Activated B cell treated with CpG ODN at 0.5 μM for 24 hours (primary cell): ENCODE measurements around the gene PTPRD. TPM values are rescaled to one million over a fixed set of nuclear protein-coding genes. Genes with fewer than 3 reads are reported as not detected.

ENCODE experiments used
- ATAC-seq: fragments of 200-7000 bp; cut with Tn5 transposase; one replicate; pipeline ENCODE4 v1.10.0; 2021; ENCODE audit warnings: low read depth, mild to moderate bottlenecking, moderate library complexity
- CTCF ChIA-PET: fragments of 350-600 bp; sonication (Branson Sonifier 250); formaldehyde crosslinking; loops from one replicate; lab custom pipeline; 2021; ENCODE audit warnings: antibody characterized with exemption; lab: Charles Lee
- POLR2A ChIA-PET: fragments of 350-600 bp; sonication (Branson Sonifier 250); formaldehyde crosslinking; loops from one replicate; lab custom pipeline; 2021; ENCODE audit warnings: antibody characterized with exemption; lab: Charles Lee
- DNase-seq: peaks from one replicate; pipeline ENCODE4 v3.0.0; 2022
- H3K27ac Mint-ChIP-seq: one replicate; pipeline ENCODE4 v1.8.0; 2020; ENCODE audit warnings: mixed read lengths
- H3K27me3 Mint-ChIP-seq: one replicate; pipeline ENCODE4 v1.8.0; 2021; ENCODE audit warnings: mixed read lengths
- H3K36me3 Mint-ChIP-seq: one replicate; pipeline ENCODE4 v1.8.0; 2021; ENCODE audit warnings: low read depth, mixed read lengths
- H3K4me1 Mint-ChIP-seq: one replicate; pipeline ENCODE4 v1.8.0; 2021; ENCODE audit warnings: mixed read lengths
- H3K4me3 Mint-ChIP-seq: one replicate; pipeline ENCODE4 v1.8.0; 2020; ENCODE audit warnings: mild to moderate bottlenecking, mixed read lengths
- H3K9me3 Mint-ChIP-seq: one replicate; pipeline ENCODE4 v1.8.0; 2020; ENCODE audit warnings: mixed read lengths
- intact Hi-C: fragments of 100-400 bp; cut with micrococcal nuclease; formaldehyde crosslinking; loops from one replicate; pipeline ENCODE4 v1.15.1; 2024
- total RNA-seq: library from RNA; stranded (reverse); gene quantifications from 2 replicates; pipeline ENCODE4 v1.2.3, GENCODE V29; 2022
- TF ChIP-seq, protein P1 (sequence below): fragments of 200-600 bp; IDR thresholded peaks from one replicate; pipeline ENCODE4 v1.8.0; 2022; ENCODE audit warnings: antibody characterized with exemption, mild to moderate bottlenecking

Gene PTPRD
- total RNA-seq, 1 donor from 2014 or later = 0.04 TPM

DNA sequence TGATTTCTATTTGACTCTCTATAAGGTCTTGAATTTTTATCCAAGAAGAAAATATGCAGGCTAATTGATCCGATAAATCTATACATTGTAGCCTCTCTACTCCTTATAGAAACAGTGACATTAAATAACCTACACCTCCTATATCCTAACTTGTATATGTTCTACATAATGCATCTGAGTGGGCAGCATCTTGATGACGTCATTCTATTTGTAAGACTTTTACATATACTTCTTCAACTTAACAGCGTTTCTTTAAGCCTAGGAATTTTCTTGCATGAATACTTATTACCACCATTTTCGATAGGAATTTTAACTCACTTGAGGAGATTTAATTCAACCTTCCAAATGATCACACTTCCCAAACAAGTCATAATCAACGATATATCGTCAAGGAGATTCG, 869.0 kb downstream of the PTPRD start:
- Mint-ChIP-seq H3K27ac (no peak overlapping the region), H3K4me3 (no peak overlapping the region), H3K9me3 (peaks cover 5% of the 10 kb centered on the region), H3K27me3 (peaks cover 3% of the 10 kb centered on the region), H3K4me1 (peaks cover 15% of the 10 kb centered on the region), H3K36me3 (no peaks in the 10 kb centered on the region)
- POLR2A ChIA-PET = no interaction called here
- DNase-seq = no peak
- TF ChIP-seq, protein P1, sequence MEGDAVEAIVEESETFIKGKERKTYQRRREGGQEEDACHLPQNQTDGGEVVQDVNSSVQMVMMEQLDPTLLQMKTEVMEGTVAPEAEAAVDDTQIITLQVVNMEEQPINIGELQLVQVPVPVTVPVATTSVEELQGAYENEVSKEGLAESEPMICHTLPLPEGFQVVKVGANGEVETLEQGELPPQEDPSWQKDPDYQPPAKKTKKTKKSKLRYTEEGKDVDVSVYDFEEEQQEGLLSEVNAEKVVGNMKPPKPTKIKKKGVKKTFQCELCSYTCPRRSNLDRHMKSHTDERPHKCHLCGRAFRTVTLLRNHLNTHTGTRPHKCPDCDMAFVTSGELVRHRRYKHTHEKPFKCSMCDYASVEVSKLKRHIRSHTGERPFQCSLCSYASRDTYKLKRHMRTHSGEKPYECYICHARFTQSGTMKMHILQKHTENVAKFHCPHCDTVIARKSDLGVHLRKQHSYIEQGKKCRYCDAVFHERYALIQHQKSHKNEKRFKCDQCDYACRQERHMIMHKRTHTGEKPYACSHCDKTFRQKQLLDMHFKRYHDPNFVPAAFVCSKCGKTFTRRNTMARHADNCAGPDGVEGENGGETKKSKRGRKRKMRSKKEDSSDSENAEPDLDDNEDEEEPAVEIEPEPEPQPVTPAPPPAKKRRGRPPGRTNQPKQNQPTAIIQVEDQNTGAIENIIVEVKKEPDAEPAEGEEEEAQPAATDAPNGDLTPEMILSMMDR = no peak
- CTCF ChIA-PET = no interaction called here
- intact Hi-C loops = no loop called here
- no peak for ATAC-seq

DNA sequence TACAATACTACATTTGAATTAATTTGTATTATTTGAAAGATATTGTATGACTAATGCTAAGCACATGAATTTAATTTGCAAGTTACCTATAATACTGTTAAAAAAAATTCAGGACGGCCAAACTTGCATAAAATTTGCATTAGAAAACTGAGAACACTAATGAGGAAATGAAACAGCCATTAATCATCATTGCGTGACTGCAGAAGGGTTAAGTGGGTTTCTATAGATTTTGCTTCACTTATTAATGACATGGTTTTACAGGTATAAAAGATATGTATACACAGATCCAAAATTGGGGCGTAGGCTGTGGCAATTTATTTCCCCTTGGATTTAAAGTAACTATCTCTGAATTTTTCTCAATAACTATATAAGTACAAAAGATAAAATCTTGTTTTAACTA, 882.6 kb downstream of the PTPRD start:
- DNase-seq (no peak), ATAC-seq (peak; percentile 40)
- H3K27me3 Mint-ChIP-seq = peaks cover 19% of the 10 kb centered on the region
- H3K27ac Mint-ChIP-seq = no peak overlapping the region
- H3K4me1 Mint-ChIP-seq = peaks cover 15% of the 10 kb centered on the region
- no peak overlapping the region for H3K4me3 Mint-ChIP-seq
- POLR2A ChIA-PET = no interaction called here
- CTCF ChIA-PET = no interaction called here
- intact Hi-C loops = loop anchor here (5.0 kb wide), 1 partner anchor 118 kb away; no protein-coding TSS in a partner anchor
- TF ChIP-seq, protein P1 = no peak
- H3K36me3 Mint-ChIP-seq = no peaks in the 10 kb centered on the region
- peaks cover 5% of the 10 kb centered on the region for H3K9me3 Mint-ChIP-seq

DNA sequence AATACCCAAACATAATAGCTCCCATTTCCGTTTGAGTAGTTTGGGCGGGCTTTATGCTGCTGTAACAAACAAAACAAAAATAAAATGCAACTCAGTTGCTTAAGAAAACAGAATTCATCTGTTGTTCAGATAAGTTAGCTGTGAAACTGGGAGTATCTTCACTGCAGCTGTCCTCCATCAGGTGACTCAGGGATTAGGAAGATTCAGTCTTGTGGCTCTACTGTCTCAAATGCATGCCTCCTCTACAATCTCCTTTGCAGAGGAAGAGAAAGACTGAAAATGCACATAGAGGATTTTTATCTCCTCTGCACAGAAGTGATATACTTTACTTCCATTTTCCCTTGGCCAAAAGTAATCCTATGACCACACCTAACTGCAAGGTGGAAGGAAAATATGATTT, 883.7 kb downstream of the PTPRD start:
- Mint-ChIP-seq H3K27ac (no peak overlapping the region), H3K4me1 (peaks cover 15% of the 10 kb centered on the region), H3K27me3 (peaks cover 19% of the 10 kb centered on the region), H3K36me3 (no peaks in the 10 kb centered on the region), H3K4me3 (no peak overlapping the region), H3K9me3 (peaks cover 5% of the 10 kb centered on the region)
- ChIA-PET POLR2A (no interaction called here), CTCF (no interaction called here)
- ATAC-seq = no peak
- DNase-seq = no peak
- intact Hi-C loops = no loop called here
- TF ChIP-seq, protein P1 = no peak

DNA sequence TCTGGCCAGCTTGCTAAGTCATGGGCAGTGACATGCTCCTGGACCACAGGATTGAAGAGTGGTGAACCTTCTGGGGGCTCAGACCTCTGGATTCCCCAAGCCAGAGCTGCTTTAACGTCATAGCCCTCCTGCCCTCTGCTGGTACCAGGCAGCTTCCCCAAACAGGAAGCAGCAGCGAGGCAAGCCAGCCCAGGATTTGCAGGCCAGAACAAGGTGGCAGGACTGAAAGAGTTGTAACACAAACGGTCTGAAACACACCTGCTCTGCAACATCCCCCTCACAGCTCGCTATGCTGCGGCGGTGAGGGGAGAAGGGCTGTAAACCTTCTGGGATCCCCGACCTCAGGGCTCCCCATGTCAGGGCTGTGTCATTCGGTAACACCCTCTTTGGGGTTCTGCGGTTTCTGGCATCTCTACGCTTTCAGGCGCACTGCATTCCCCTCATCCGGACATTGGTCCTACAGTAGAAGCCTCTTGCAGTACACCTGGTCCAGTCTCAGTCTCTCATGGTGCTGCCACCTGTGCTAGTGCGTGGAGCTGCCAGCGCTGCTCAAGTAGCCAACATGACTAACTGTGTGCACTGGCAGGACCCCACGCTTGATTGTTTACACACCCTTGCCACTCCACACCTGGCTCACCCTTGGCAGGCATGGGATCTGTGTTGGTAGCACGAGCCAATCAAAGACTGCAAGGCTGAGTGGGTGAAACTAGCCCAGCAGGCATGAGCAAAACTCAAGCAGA, 893.3 kb downstream of the PTPRD start:
- POLR2A ChIA-PET = no interaction called here
- H3K27me3 Mint-ChIP-seq = peaks cover 2% of the 10 kb centered on the region
- CTCF ChIA-PET = no interaction called here
- intact Hi-C loops = no loop called here
- ATAC-seq (no peak), DNase-seq (no peak)
- H3K36me3 Mint-ChIP-seq = no peaks in the 10 kb centered on the region
- no peak overlapping the region for H3K27ac Mint-ChIP-seq
- H3K9me3 Mint-ChIP-seq = peaks cover 4% of the 10 kb centered on the region
- H3K4me1 Mint-ChIP-seq = no peaks in the 10 kb centered on the region
- TF ChIP-seq, protein P1 = no peak
- H3K4me3 Mint-ChIP-seq = no peak overlapping the region

DNA sequence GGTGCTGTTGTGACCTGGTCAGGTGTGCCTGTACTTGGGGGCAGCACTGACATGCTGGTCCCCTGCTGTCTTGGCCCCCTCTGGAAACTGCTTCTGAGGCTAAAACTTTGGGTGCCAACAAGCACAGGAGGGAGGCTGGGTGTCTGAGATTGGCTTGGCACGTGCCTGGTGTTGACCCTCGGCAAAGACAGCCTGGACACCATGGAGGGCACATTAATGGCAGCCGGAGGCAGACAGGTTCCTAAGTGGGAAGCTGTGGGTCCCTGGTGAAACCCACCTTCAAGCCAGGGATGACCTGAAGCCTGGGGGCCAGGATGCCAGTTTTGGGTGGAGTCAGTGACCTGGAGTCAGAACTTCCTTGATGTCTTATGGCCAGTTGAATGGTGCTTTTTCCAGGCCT, 894.1 kb downstream of the PTPRD start:
- ChIA-PET CTCF (no interaction called here), POLR2A (no interaction called here)
- Mint-ChIP-seq H3K4me3 (no peak overlapping the region), H3K9me3 (peaks cover 4% of the 10 kb centered on the region), H3K4me1 (no peaks in the 10 kb centered on the region), H3K27ac (no peak overlapping the region), H3K36me3 (no peaks in the 10 kb centered on the region), H3K27me3 (peaks cover 2% of the 10 kb centered on the region)
- intact Hi-C loops = no loop called here
- TF ChIP-seq, protein P1 = no peak
- DNase-seq (no peak), ATAC-seq (no peak)
